A673 (cell line): ENCODE results near the gene CACNA1A.

Experiments used
- CTCF ChIP-seq: fragments of 300-800, 200-600 bp; sonication (generic); conservative IDR thresholded peaks from 2 replicates; pipeline ENCODE4 v1.5.1; 2017; ENCODE audit warnings: low read depth, mild to moderate bottlenecking, antibody characterized with exemption, low read length, moderate library complexity, mixed read lengths
- EZH2 ChIP-seq: fragments of 200-600 bp; sonication (generic); IDR thresholded peaks from 2 replicates; pipeline ENCODE4 v1.6.1; 2017; ENCODE audit warnings: borderline replicate concordance, low read depth, mild to moderate bottlenecking, mixed read lengths, antibody characterized with exemption, low read length; ENCODE audit not compliant: poor library complexity, severe bottlenecking

- TF ChIP-seq CTCF: no peak
- TF ChIP-seq EZH2: no peak
Observed at GRCh38 chr19:13521066-13521465, 14.8 kb upstream of the CACNA1A start.
